ENCODE data around the gene KDM5A. TPM values are rescaled to one million over a fixed set of nuclear protein-coding genes. Genes with fewer than 3 reads are reported as not detected.

The KDM5A gene
- total RNA-seq, 1 donor from 2014 or later = 50.2 TPM

DNA sequence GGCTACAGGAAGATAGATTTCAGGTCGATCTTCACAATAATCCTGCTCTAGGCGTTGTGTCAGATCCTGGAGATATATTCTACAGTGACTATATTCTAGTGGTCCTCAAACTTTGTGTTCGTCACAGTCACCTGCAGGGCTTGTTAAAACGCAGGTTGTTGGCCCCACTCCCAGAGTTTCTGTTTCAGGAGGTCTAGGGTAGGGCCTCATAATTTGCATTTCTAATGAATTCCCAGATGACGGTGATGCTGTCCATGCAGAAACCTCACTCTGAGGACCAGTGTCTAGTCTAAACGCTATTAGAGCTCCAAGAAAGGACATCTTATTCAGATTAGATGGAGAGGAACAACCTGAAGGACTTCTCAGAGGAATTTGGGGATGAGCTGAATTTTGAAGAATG lies 113.3 kb downstream of the KDM5A start:
- Histone ChIP-seq H3K79me2 (ENCODE audit: low read depth) (no peaks in the 10 kb centered on the region), H3K4me1 (no peaks in the 10 kb centered on the region), H3K27ac (no peak overlapping the region), H4K20me1 (ENCODE audit: low read depth) (no peaks in the 10 kb centered on the region), H2AFZ (replicated peaks) (no peak overlapping the region), H3K9ac (no peak overlapping the region), H3K4me3 (no peak overlapping the region), H3F3A (ENCODE audit: low read depth) (no peaks in the 10 kb centered on the region), H3K36me3 (no peaks in the 10 kb centered on the region), H3K27me3 (no peaks in the 10 kb centered on the region), H3K4me2 (no peak overlapping the region), H3K9me3 (ENCODE audit: low read depth) (no peaks in the 10 kb centered on the region)
- TF ChIP-seq EZH2phosphoT487 (IDR thresholded peaks at IDR 0.05) = no peak
- TF ChIP-seq EZH2 (IDR thresholded peaks at IDR 0.05) = no peak
- TF ChIP-seq, protein P1, sequence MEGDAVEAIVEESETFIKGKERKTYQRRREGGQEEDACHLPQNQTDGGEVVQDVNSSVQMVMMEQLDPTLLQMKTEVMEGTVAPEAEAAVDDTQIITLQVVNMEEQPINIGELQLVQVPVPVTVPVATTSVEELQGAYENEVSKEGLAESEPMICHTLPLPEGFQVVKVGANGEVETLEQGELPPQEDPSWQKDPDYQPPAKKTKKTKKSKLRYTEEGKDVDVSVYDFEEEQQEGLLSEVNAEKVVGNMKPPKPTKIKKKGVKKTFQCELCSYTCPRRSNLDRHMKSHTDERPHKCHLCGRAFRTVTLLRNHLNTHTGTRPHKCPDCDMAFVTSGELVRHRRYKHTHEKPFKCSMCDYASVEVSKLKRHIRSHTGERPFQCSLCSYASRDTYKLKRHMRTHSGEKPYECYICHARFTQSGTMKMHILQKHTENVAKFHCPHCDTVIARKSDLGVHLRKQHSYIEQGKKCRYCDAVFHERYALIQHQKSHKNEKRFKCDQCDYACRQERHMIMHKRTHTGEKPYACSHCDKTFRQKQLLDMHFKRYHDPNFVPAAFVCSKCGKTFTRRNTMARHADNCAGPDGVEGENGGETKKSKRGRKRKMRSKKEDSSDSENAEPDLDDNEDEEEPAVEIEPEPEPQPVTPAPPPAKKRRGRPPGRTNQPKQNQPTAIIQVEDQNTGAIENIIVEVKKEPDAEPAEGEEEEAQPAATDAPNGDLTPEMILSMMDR (IDR thresholded peaks at IDR 0.05) = no peak
- Mint-ChIP-seq H3K4me3 (no peak overlapping the region), H3K9me3 (no peaks in the 10 kb centered on the region), H3K36me3 (peaks cover 7% of the 10 kb centered on the region), H3K4me1 (no peaks in the 10 kb centered on the region), H3K27ac (no peak overlapping the region), H3K27me3 (ENCODE audit: insufficient read depth, low read depth) (no peaks in the 10 kb centered on the region)
- no peak for DNase-seq (ENCODE audit: low spot score)

- H3K4me2 ChIP-seq = no peak overlapping the region
- no peaks in the 10 kb centered on the region for H3K79me2 ChIP-seq (ENCODE audit: low read depth)
- no peak overlapping the region for H3K27ac ChIP-seq
- DNase-seq (ENCODE audit: low spot score) = no peak
- no peaks in the 10 kb centered on the region for H3K4me1 ChIP-seq
- TF ChIP-seq, protein P1 (IDR thresholded peaks at IDR 0.05) = no peak
- TF ChIP-seq EZH2 (IDR thresholded peaks at IDR 0.05) = no peak
- no peak for TF ChIP-seq EZH2phosphoT487 (IDR thresholded peaks at IDR 0.05)
- H3K27me3 ChIP-seq = no peaks in the 10 kb centered on the region
- no peak overlapping the region for H3K9ac ChIP-seq
- Mint-ChIP-seq H3K27ac (no peak overlapping the region), H3K4me3 (no peak overlapping the region), H3K9me3 (no peaks in the 10 kb centered on the region), H3K4me1 (peaks cover under 1% of the 10 kb centered on the region), H3K27me3 (ENCODE audit: insufficient read depth, low read depth) (no peaks in the 10 kb centered on the region), H3K36me3 (peaks cover 7% of the 10 kb centered on the region)
- no peaks in the 10 kb centered on the region for H4K20me1 ChIP-seq (ENCODE audit: low read depth)
- no peaks in the 10 kb centered on the region for H3F3A ChIP-seq (ENCODE audit: low read depth)
- H3K36me3 ChIP-seq = no peaks in the 10 kb centered on the region
- no peak overlapping the region for H3K4me3 ChIP-seq
- H2AFZ ChIP-seq (replicated peaks) = no peak overlapping the region
- H3K9me3 ChIP-seq (ENCODE audit: low read depth) = no peaks in the 10 kb centered on the region
Observed at GRCh38 chr12:273382-273781, 115.7 kb downstream of the KDM5A start.

DNA sequence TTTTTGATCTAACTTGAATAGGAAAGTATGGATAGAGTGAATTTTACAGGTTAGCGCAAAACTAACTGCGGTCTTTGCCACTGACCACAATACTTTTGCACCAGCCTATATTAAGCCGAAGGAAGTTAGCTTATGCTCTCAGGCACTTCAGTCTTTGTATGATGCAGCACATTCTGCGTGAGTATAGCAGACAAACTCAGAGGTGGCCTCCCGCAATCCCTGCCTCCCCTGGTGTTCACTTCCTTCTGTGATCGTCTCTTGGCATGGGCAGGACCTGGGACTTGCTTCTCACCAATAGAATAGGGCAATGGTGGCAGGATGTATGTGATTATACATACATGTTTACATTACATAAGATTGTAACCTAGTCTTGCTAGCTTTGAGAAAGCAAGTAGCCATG lies 116.2 kb downstream of the KDM5A start:
- Histone ChIP-seq H3K79me2 (ENCODE audit: low read depth) (no peaks in the 10 kb centered on the region), H3K9me3 (ENCODE audit: low read depth) (no peaks in the 10 kb centered on the region), H4K20me1 (ENCODE audit: low read depth) (no peaks in the 10 kb centered on the region), H3K9ac (no peak overlapping the region), H3K4me2 (no peak overlapping the region), H3K4me3 (no peak overlapping the region), H3K27me3 (no peaks in the 10 kb centered on the region), H3K27ac (no peak overlapping the region), H3K4me1 (peaks cover 4% of the 10 kb centered on the region), H3K36me3 (no peaks in the 10 kb centered on the region), H3F3A (ENCODE audit: low read depth) (no peaks in the 10 kb centered on the region), H2AFZ (replicated peaks) (no peak overlapping the region)
- Mint-ChIP-seq H3K27me3 (ENCODE audit: insufficient read depth, low read depth) (no peaks in the 10 kb centered on the region), H3K4me3 (no peak overlapping the region), H3K27ac (no peak overlapping the region), H3K4me1 (peaks cover 5% of the 10 kb centered on the region), H3K9me3 (no peaks in the 10 kb centered on the region), H3K36me3 (peaks cover 3% of the 10 kb centered on the region)
- TF ChIP-seq EZH2 (IDR thresholded peaks at IDR 0.05) = no peak
- TF ChIP-seq, protein P1 (IDR thresholded peaks at IDR 0.05) = no peak
- TF ChIP-seq EZH2phosphoT487 (IDR thresholded peaks at IDR 0.05) = no peak
- no peak for DNase-seq (ENCODE audit: low spot score)
